A673 (cell line): Measurements from ENCODE around the gene KIAA0232.

Source experiments
- CTCF ChIP-seq: fragments of 300-800, 200-600 bp; sonication (generic); conservative IDR thresholded peaks from 2 replicates; pipeline ENCODE4 v1.5.1; 2017; ENCODE audit warnings: low read depth, mild to moderate bottlenecking, antibody characterized with exemption, low read length, moderate library complexity, mixed read lengths
- EZH2 ChIP-seq: fragments of 200-600 bp; sonication (generic); IDR thresholded peaks from 2 replicates; pipeline ENCODE4 v1.6.1; 2017; ENCODE audit warnings: borderline replicate concordance, low read depth, mild to moderate bottlenecking, mixed read lengths, antibody characterized with exemption, low read length; ENCODE audit not compliant: poor library complexity, severe bottlenecking

- no peak for TF ChIP-seq CTCF
- no peak for TF ChIP-seq EZH2
Observed at GRCh38 chr4:6855692-6856297, 73.3 kb downstream of the KIAA0232 start.
